Upper lobe of right lung (tissue), 1 donor: ENCODE measurements around the gene NFIX. TPM values are rescaled to one million over a fixed set of nuclear protein-coding genes. Genes with fewer than 3 reads are reported as not detected.

ENCODE experiments used
- ATAC-seq: fragments of 200-7000 bp; cut with Tn5 transposase; one replicate; pipeline ENCODE4 v1.9.1; 2020; ENCODE audit warnings: mild to moderate bottlenecking, moderate library complexity
- DNase-seq: peaks from one replicate; pipeline ENCODE4 v3.0.0-alpha.2; 2020
- H3K27ac ChIP-seq: fragments of 200-600 bp; one replicate; pipeline ENCODE4 v1.8.0; 2022
- H3K27me3 ChIP-seq: fragments of 200-600 bp; one replicate; pipeline ENCODE4 v1.8.0; 2022; ENCODE audit warnings: mild to moderate bottlenecking
- H3K36me3 ChIP-seq: fragments of 200-600 bp; one replicate; pipeline ENCODE4 v1.8.0; 2022
- H3K4me1 ChIP-seq: fragments of 200-600 bp; one replicate; pipeline ENCODE4 v1.8.0; 2022
- H3K4me3 ChIP-seq: fragments of 200-600 bp; one replicate; pipeline ENCODE4 v1.8.0; 2022; ENCODE audit warnings: mild to moderate bottlenecking
- H3K9me3 ChIP-seq: fragments of 200-600 bp; one replicate; pipeline ENCODE4 v1.8.0; 2022
- intact Hi-C: fragments of 100-400 bp; cut with DNase I; formaldehyde crosslinking; loops from one replicate; pipeline ENCODE4 v1.11.0; 2022
- total RNA-seq: library from RNA; stranded (reverse); fragmentation: NEBNext Ultra II Directional; extraction: Animal tissue kit (Norgen Biotek cat#: 25700); gene quantifications from one replicate; pipeline ENCODE4 v1.2.1, GENCODE V29; 2021
- TF ChIP-seq, protein P1 (sequence below): fragments of 200-600 bp; IDR thresholded peaks from one replicate; pipeline ENCODE4 v1.8.0; 2022; ENCODE audit warnings: antibody characterized with exemption
- donor health status: DM: no; HTN: yes; CAD: no; lungs with severe emphysema.

Gene NFIX
- total RNA-seq, 1 donor from 2014 or later: 168 TPM

DNA sequence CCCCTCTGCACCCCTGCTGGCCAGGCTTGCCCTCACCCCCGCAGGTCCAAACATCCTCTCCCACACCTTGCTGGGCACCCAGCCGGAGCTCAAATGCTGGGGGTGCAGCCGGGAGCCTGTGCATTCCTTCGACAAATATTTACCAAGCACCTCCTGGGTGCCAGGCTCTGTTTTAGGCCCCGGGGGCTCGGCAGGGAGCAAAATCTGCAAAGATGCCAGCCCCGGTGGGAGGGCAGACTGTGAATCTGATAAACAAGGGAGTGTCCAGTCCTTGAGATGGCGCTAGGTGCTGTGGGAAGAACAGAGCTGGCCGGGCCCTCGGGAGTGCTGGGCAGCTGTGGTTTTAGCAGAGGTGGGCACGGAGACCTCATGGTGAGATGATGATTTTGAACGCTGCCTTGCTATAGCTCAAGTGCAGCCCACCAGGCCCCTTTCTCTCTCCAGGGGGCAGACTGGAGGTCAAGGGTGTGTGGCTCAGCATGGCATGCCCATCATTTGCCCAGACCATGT lies 10.6 kb downstream of the NFIX start:
- peaks cover 72% of the 10 kb centered on the region for H3K4me1 ChIP-seq

DNA sequence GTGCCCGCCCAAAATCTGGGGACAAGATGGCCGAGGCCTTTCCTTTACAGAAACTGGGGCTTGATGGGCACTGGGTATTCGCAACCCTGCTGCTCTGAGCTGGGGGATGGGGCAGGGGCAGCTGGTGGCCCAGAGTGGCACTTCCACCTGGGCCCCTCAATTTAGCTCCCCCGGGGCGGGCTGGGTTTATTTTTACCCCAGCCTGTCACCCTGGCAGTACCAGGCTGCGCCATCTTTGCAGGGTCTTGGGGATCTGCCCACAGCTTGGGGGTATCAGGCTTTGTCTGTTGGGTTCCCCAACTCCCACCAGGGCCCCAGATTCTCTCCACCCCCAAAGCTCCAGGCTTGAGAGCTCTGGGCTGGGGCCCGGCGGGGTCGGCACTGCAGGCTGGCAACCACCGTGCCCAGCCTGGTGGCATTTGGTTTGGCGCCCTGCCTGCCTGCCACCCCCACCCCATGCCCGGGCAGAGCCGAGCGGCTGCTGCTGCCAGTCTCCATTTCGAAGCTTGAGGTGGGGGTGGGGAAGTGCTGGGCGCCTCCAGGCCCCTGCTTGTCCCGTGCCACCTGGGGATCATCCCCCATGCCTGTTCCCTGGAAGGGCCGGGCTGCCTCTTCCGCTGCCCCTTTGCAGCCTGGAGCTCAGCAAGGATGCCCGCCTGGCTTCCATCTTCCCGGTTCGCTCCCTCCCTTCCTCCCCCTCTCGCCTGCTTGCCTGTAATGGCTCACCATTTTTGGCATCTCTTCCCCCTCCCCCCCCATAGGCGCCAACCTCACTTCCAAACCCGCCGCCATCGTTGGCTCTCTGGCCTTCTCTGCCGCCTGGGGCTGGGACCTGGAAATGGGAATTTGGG lies 11.4 kb downstream of the NFIX start:
- intact Hi-C loops: no loop called here
- no peaks in the 10 kb centered on the region for H3K36me3 ChIP-seq
- TF ChIP-seq, protein P1, sequence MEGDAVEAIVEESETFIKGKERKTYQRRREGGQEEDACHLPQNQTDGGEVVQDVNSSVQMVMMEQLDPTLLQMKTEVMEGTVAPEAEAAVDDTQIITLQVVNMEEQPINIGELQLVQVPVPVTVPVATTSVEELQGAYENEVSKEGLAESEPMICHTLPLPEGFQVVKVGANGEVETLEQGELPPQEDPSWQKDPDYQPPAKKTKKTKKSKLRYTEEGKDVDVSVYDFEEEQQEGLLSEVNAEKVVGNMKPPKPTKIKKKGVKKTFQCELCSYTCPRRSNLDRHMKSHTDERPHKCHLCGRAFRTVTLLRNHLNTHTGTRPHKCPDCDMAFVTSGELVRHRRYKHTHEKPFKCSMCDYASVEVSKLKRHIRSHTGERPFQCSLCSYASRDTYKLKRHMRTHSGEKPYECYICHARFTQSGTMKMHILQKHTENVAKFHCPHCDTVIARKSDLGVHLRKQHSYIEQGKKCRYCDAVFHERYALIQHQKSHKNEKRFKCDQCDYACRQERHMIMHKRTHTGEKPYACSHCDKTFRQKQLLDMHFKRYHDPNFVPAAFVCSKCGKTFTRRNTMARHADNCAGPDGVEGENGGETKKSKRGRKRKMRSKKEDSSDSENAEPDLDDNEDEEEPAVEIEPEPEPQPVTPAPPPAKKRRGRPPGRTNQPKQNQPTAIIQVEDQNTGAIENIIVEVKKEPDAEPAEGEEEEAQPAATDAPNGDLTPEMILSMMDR: no peak
- no peak for ATAC-seq
- peaks cover 70% of the 10 kb centered on the region for H3K4me1 ChIP-seq
- peak overlapping the region; percentile 83 for H3K27ac ChIP-seq
- DNase-seq: no peak
- H3K27me3 ChIP-seq: peaks cover 7% of the 10 kb centered on the region
- no peak overlapping the region for H3K4me3 ChIP-seq
- H3K9me3 ChIP-seq: no peaks in the 10 kb centered on the region

More for the DNA sequence above, 10.6 kb downstream of the NFIX start:
- Histone ChIP-seq H3K27ac (peak overlapping the region; percentile 83), H3K27me3 (peaks cover 7% of the 10 kb centered on the region), H3K36me3 (no peaks in the 10 kb centered on the region), H3K4me3 (no peak overlapping the region), H3K9me3 (no peaks in the 10 kb centered on the region)
- intact Hi-C loops: no loop called here
- TF ChIP-seq, protein P1: no peak
- ATAC-seq (no peak), DNase-seq (no peak)

DNA sequence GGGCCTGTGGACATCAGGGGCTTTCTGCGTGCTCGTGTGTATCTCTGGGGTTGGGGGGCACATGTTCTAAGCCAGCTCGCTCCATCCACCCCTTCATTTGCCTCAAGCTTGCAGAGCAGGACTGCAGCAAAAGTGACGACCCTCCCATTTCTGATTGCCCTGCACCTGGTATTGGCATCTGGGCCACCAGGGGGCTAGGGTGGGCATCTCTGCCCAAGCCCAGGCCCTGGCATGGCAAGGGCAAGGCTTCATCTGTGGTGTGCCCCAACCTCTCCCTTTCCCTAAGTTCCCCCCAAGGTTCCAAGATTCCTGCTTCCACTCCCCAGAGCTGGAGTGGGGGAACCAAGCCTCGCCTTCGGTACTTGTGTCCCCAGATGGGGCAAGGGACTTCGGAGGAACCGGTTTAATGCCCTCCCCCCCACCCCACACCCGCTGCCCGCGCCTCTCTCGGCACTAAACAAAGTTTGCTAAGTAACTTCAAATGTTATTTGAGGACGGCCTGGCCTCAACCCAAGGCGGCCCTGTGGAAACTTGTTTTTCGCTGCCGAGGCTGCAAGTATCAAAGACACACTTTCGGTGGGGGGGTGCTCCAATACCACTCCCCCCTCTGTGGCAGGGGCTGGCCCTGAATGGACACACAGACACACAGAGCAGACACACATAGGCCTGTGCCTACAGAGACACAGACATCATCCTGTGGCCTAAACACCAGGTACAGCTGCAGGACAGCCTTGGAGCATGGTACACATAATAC lies 12.2 kb downstream of the NFIX start:
- ATAC-seq: peak; percentile 67
- no peak overlapping the region for H3K4me3 ChIP-seq

DNA sequence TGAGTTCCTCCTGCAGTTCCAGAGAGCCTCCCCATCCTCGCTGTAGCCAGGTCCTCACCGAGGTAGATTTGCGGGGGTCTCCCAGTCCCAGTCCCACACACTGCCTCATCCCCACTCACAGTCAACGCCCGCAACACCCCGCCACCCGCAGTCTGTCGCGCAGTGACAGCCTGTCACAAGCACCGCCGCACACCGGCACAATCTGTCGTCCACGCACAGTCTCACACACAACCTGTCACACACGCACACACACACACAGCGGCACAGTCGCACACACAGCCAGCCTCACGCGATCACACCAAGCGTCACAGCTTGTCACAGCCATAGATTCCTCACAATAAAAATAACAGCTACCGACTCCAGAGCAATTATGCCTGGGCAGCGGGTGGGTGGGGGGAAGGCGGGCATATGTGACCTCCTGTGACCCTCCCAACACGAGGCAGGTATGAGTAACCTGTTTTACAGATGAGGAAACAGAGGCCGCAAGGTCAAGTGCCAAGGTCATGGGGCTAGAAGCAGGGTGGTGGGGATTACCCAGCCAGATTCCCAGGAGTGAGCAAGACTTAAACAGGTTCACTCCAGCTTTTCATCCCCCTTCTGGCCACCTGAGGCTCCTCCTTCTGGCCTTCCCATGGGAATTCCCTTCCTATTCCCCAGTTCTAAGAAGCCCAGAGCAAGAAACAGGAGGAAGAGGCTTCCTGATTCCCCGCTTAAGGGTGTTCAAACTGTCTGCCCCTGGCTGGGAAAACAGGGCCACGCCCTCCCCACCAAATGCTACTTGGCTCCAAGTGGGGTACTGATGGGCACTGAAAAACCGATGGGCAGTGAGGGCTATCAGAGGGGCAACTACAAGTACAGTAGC lies 13.9 kb downstream of the NFIX start:
- H3K4me3 ChIP-seq: no peak overlapping the region

More for the DNA sequence above, 12.2 kb downstream of the NFIX start:
- Histone ChIP-seq H3K27me3 (peaks cover 7% of the 10 kb centered on the region), H3K36me3 (no peaks in the 10 kb centered on the region), H3K9me3 (no peaks in the 10 kb centered on the region), H3K4me1 (peaks cover 77% of the 10 kb centered on the region), H3K27ac (peak overlapping the region; percentile 83)
- peak; percentile 91 for DNase-seq
- intact Hi-C loops: no loop called here
- TF ChIP-seq, protein P1: no peak

More for the DNA sequence above, 13.9 kb downstream of the NFIX start:
- ATAC-seq (no peak), DNase-seq (no peak)
- Histone ChIP-seq H3K27ac (peak overlapping the region; percentile 64), H3K9me3 (no peaks in the 10 kb centered on the region), H3K27me3 (peaks cover 7% of the 10 kb centered on the region), H3K36me3 (no peaks in the 10 kb centered on the region), H3K4me1 (peaks cover 78% of the 10 kb centered on the region)
- intact Hi-C loops: no loop called here
- TF ChIP-seq, protein P1: no peak
